ENCODE measurements around the gene RNU7-1. TPM values are rescaled to one million over a fixed set of nuclear protein-coding genes. Genes with fewer than 3 reads are reported as not detected.
A peak's percentile ranks its signal among the peaks of the same experiment; 100 is the strongest.
"Not testable (repeated sequence)": the region's sequence is repeated elsewhere in the genome, so short reads cannot be mapped to it uniquely, and the experiment has no call there.

RNU7-1 gene
- polyA plus RNA-seq (2013, experiment 1 of 2) = not detected
- not detected for polyA plus RNA-seq (2013, experiment 2 of 2)

- no peaks in the 10 kb centered on the region for H3K9me3 ChIP-seq (ENCODE audit: control insufficient read depth, low read length)
- peak within 1 kb of the TSS; percentile 100 for H3K27ac ChIP-seq (ENCODE audit: low read depth, low read length, severe bottlenecking)
- 0 to 1% methylated on average over 21 to 27 of the region's 31 CpGs for WGBS, 2 experiments (ENCODE audit: insufficient coverage in 2 of 2)
- H3K36me3 ChIP-seq (ENCODE audit: control insufficient read depth, insufficient read depth, low read length) = peaks cover 32% of the 10 kb centered on the region
- H3K4me3 ChIP-seq (ENCODE audit: extremely low read depth, insufficient read depth, low read length, poor library complexity, severe bottlenecking) = peak within 1 kb of the TSS; percentile 50
- peaks cover 40% of the 10 kb centered on the region for H3K4me1 ChIP-seq (ENCODE audit: control insufficient read depth, insufficient read depth, low read length, poor library complexity, severe bottlenecking)
These were observed at the start of gene RNU7-1, which contains the start of gene C12orf57 for GRCh38 chr12:6943722-6944380. Gene RNU7-1 (plus strand): TSS chr12:6943816. Gene C12orf57 (plus strand): TSS chr12:6944022. CDS start chr12:6944122, 100 bp downstream.

DNA sequence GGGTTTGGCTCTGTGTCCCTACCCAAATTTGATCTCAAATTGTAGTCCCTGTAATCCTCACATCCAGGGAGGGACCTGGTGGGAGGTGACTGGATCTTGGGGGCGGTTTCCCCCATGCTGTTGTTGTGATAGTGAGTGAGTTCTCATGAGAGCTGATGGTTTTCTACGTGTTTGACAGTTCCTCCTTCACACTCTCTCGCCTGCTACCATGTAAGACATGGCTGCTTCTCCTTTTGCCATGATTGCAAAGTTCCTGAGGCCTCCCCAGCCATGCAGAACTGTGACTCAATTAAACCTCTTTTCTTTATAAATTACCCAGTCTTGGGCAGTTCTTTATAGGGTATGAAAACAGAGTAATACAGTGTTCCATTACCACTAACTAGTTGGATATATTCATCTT is 49.3 kb upstream of the RNU7-1 start:
- no peaks in the 10 kb centered on the region for H3K9me3 ChIP-seq (ENCODE audit: control insufficient read depth, low read length)
- H3K36me3 ChIP-seq (ENCODE audit: control insufficient read depth, insufficient read depth, low read length) = no peaks in the 10 kb centered on the region
- WGBS, 2 experiments (ENCODE audit: insufficient coverage in 2 of 2) = 84% methylated on average over 2 of the region's 3 CpGs; no CpG with 5 or more reads in 1 of the 2 experiments
- H3K4me1 ChIP-seq (ENCODE audit: control insufficient read depth, insufficient read depth, low read length, poor library complexity, severe bottlenecking) = peaks cover 10% of the 10 kb centered on the region
- no peak overlapping the region for H3K27ac ChIP-seq (ENCODE audit: low read depth, low read length, severe bottlenecking)
- no peak overlapping the region for H3K4me3 ChIP-seq (ENCODE audit: extremely low read depth, insufficient read depth, low read length, poor library complexity, severe bottlenecking)

DNA sequence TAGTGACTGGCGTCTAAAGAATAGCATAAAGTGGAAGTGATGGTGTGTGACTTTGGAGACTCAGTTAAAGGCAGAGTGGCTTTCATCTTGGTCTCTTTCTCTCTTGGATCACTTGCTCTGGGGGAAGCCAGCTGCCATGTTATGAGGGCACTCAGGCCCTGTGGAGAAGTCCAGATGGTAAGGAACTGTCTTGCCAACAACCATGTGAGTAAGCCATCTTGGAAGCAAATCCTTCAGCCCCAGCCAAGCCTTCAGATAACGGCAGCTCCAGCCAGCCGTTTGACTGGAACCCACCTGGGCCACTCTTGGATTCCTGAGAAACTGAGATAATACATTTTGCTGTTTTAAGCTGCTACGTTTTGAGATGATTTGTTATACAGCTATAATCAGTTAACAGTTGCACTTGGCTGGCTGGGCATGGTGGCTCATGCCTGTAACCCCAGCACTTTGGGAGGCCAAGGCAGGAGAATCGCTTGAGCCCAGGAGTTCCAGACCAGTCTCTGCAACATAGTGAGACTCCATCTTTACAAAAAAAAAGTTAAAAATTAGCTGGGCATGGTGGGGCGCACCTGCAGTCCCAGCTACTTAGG is 46.7 kb upstream of the RNU7-1 start:
- Histone ChIP-seq H3K36me3 (ENCODE audit: control insufficient read depth, insufficient read depth, low read length) (no peaks in the 10 kb centered on the region), H3K4me3 (ENCODE audit: extremely low read depth, insufficient read depth, low read length, poor library complexity, severe bottlenecking) (no peak overlapping the region), H3K27ac (ENCODE audit: low read depth, low read length, severe bottlenecking) (no peak overlapping the region), H3K4me1 (ENCODE audit: control insufficient read depth, insufficient read depth, low read length, poor library complexity, severe bottlenecking) (no peaks in the 10 kb centered on the region), H3K9me3 (ENCODE audit: control insufficient read depth, low read length) (no peaks in the 10 kb centered on the region)
- 79 to 89% methylated on average over 5 of the region's 6 CpGs for WGBS, 2 experiments (ENCODE audit: insufficient coverage in 2 of 2)

DNA sequence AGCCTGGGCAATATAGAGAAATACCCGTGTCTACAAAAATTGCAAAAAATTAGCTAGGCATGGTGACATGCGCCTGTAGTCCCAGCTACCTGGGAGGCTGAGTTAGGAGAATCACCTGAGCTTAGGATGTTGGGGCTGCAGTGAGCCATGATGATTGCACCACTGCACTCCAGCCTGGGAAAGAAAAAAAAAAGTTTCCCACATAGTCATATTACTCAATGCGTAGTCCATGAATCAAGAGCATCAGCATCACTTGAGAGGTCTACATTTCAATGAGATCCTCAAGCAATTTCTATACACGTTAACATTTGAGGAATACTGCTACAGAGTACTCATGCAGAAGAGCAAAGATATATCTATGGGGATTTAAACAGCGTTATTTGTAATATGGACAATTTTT is 44.2 kb upstream of the RNU7-1 start:
- Histone ChIP-seq H3K36me3 (ENCODE audit: control insufficient read depth, insufficient read depth, low read length) (no peaks in the 10 kb centered on the region), H3K4me1 (ENCODE audit: control insufficient read depth, insufficient read depth, low read length, poor library complexity, severe bottlenecking) (peaks cover 6% of the 10 kb centered on the region), H3K9me3 (ENCODE audit: control insufficient read depth, low read length) (no peaks in the 10 kb centered on the region), H3K27ac (ENCODE audit: low read depth, low read length, severe bottlenecking) (no peak overlapping the region), H3K4me3 (ENCODE audit: extremely low read depth, insufficient read depth, low read length, poor library complexity, severe bottlenecking) (no peak overlapping the region)
- 89 to 100% methylated on average over 2 to 3 of the region's 5 CpGs for WGBS, 2 experiments (ENCODE audit: insufficient coverage in 2 of 2)

- H3K4me1 ChIP-seq (ENCODE audit: control insufficient read depth, insufficient read depth, low read length, poor library complexity, severe bottlenecking) = peaks cover 8% of the 10 kb centered on the region
- H3K27ac ChIP-seq (ENCODE audit: low read depth, low read length, severe bottlenecking) = no peak overlapping the region
- no peak overlapping the region for H3K4me3 ChIP-seq (ENCODE audit: extremely low read depth, insufficient read depth, low read length, poor library complexity, severe bottlenecking)
- 83 to 90% methylated on average over 6 to 10 of the region's 10 CpGs for WGBS, 2 experiments (ENCODE audit: insufficient coverage in 2 of 2)
- H3K36me3 ChIP-seq (ENCODE audit: control insufficient read depth, insufficient read depth, low read length) = no peaks in the 10 kb centered on the region
- no peaks in the 10 kb centered on the region for H3K9me3 ChIP-seq (ENCODE audit: control insufficient read depth, low read length)
These were observed 43.6 kb upstream of the RNU7-1 start for GRCh38 chr12:6899837-6900519.

DNA sequence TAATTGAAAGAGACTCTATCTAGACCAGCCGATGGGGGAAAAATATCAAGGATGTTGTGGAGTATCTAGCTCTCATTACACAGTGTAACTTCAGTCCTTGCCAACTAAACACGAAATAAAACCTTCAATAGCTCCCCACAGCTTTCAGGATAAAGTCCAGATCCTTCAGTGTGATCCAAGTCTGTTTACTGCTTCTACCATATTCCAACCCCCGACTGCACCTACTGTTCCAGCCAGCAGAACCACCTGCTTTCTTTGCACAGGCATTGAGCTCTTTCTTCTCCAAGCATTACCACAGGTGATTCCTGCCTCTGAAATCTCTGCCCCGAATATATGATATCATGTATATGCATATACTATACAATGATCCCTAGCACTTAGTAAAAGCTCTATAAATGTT is 41.2 kb upstream of the RNU7-1 start:
- H3K27ac ChIP-seq (ENCODE audit: low read depth, low read length, severe bottlenecking) = no peak overlapping the region
- H3K36me3 ChIP-seq (ENCODE audit: control insufficient read depth, insufficient read depth, low read length) = no peaks in the 10 kb centered on the region
- no peaks in the 10 kb centered on the region for H3K9me3 ChIP-seq (ENCODE audit: control insufficient read depth, low read length)
- no peak overlapping the region for H3K4me3 ChIP-seq (ENCODE audit: extremely low read depth, insufficient read depth, low read length, poor library complexity, severe bottlenecking)
- WGBS, 2 experiments (ENCODE audit: insufficient coverage in 2 of 2) = no CpG with 5 or more reads among the region's 4 CpGs
- H3K4me1 ChIP-seq (ENCODE audit: control insufficient read depth, insufficient read depth, low read length, poor library complexity, severe bottlenecking) = peaks cover 14% of the 10 kb centered on the region

GRCh38 chr12:6903722-6904121 is 39.9 kb upstream of the RNU7-1 start:
- Histone ChIP-seq H3K36me3 (ENCODE audit: control insufficient read depth, insufficient read depth, low read length) (no peaks in the 10 kb centered on the region), H3K9me3 (ENCODE audit: control insufficient read depth, low read length) (no peaks in the 10 kb centered on the region), H3K4me1 (ENCODE audit: control insufficient read depth, insufficient read depth, low read length, poor library complexity, severe bottlenecking) (peaks cover 14% of the 10 kb centered on the region), H3K27ac (ENCODE audit: low read depth, low read length, severe bottlenecking) (no peak overlapping the region), H3K4me3 (ENCODE audit: extremely low read depth, insufficient read depth, low read length, poor library complexity, severe bottlenecking) (no peak overlapping the region)
- WGBS, 2 experiments (ENCODE audit: insufficient coverage in 2 of 2) = 100% methylated on average over 1 of the region's 1 CpG

GRCh38 chr12:6904280-6905276 is 39.0 kb upstream of the RNU7-1 start, which contains the start of gene LRRC23:
Gene LRRC23 (plus strand): TSS chr12:6904822. CDS start chr12:6905634, 812 bp downstream.
- Histone ChIP-seq H3K4me3 (ENCODE audit: extremely low read depth, insufficient read depth, low read length, poor library complexity, severe bottlenecking) (peak within 1 kb of the TSS; percentile 54), H3K9me3 (ENCODE audit: control insufficient read depth, low read length) (no peaks in the 10 kb centered on the region), H3K27ac (ENCODE audit: low read depth, low read length, severe bottlenecking) (peak within 1 kb of the TSS; percentile 96), H3K4me1 (ENCODE audit: control insufficient read depth, insufficient read depth, low read length, poor library complexity, severe bottlenecking) (peaks cover 14% of the 10 kb centered on the region), H3K36me3 (ENCODE audit: control insufficient read depth, insufficient read depth, low read length) (no peaks in the 10 kb centered on the region)
- WGBS, 2 experiments (ENCODE audit: insufficient coverage in 2 of 2) = 5 to 7% methylated on average over 27 to 30 of the region's 34 CpGs

DNA sequence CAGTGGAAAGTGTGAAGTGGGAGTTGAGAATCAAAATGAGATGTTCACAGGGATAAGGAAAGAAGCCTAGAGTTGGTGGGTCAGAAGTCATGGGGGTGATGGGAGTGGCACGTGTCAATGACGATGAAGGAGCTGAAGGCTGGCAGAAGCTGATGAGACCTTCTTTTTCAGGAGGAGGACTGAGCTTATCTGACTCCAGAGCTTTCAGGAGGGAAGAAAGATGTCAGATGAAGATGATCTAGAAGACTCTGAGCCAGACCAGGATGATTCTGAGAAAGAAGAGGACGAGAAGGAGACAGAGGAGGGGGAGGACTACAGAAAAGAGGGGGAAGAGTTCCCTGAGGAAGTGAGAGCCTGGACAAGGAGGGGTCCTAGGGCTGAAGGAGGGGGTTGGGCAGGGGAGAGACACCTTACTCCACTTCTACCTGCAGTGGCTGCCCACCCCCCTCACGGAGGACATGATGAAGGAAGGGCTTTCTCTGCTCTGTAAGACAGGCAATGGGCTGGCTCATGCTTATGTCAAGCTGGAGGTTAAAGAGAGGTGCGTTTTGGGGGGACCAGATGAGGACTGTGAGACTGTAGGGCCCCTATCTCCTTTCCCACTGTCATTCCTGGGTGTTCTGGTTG is 38.1 kb upstream of the RNU7-1 start:
- Histone ChIP-seq H3K4me1 (ENCODE audit: control insufficient read depth, insufficient read depth, low read length, poor library complexity, severe bottlenecking) (peaks cover 14% of the 10 kb centered on the region), H3K27ac (ENCODE audit: low read depth, low read length, severe bottlenecking) (peak overlapping the region; percentile 96), H3K36me3 (ENCODE audit: control insufficient read depth, insufficient read depth, low read length) (no peaks in the 10 kb centered on the region), H3K4me3 (ENCODE audit: extremely low read depth, insufficient read depth, low read length, poor library complexity, severe bottlenecking) (peak overlapping the region; percentile 54), H3K9me3 (ENCODE audit: control insufficient read depth, low read length) (no peaks in the 10 kb centered on the region)
- 64 to 68% methylated on average over 3 to 4 of the region's 5 CpGs for WGBS, 2 experiments (ENCODE audit: insufficient coverage in 2 of 2)

- not testable (repeated sequence) for H3K36me3 ChIP-seq (ENCODE audit: control insufficient read depth, insufficient read depth, low read length); H3K9me3 ChIP-seq (ENCODE audit: control insufficient read depth, low read length); H3K4me3 ChIP-seq (ENCODE audit: extremely low read depth, insufficient read depth, low read length, poor library complexity, severe bottlenecking); H3K27ac ChIP-seq (ENCODE audit: low read depth, low read length, severe bottlenecking)
- H3K4me1 ChIP-seq (ENCODE audit: control insufficient read depth, insufficient read depth, low read length, poor library complexity, severe bottlenecking) = peaks cover 14% of the 10 kb centered on the region
- 85 to 93% methylated on average over 6 to 10 of the region's 11 CpGs for WGBS, 2 experiments (ENCODE audit: insufficient coverage in 2 of 2)
These were observed 35.5 kb upstream of the RNU7-1 start for GRCh38 chr12:6908141-6908540.

Measured in mesodermal cell (in vitro differentiated cells).